Cortex of kidney (tissue), 1 donor: ENCODE results near the gene RAB3IP.
"Not testable (repeated sequence)": the region's sequence is repeated elsewhere in the genome, so short reads cannot be mapped to it uniquely, and the experiment has no call there.

ENCODE experiments used
- DNase-seq: peaks from one replicate; lab custom pipeline; 2025; lab: John Stamatoyannopoulos, UW

Gene RAB3IP

DNA sequence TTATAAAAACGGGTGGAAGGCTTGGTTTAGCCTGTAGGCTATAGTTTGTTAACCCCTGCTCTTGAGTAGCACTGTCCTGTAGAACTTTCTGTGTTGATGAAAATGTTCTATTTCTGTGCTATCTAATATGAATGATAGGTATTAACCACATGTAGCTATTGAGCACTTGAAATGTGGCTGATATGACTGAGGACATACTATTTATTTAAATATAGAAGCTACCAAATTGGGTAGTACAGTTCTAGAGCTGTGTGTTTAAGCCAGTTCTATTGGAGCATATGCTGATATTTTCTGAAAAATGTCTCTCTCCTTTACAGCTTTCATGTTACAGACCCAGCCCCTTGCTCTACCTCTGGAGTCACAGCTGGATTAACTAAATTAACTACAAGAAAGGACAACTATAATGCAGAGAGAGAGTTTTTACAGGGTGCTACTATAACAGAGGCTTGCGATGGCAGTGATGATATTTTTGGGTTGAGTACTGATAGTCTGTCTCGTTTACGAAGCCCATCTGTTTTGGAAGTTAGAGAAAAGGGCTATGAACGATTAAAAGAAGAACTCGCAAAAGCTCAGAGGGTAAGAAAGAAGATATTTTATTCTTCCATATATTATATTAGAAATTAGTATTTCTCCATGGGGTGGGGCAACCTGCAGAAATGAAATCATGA lies 17.6 kb downstream of the RAB3IP start:
- DNase-seq = no peak

DNA sequence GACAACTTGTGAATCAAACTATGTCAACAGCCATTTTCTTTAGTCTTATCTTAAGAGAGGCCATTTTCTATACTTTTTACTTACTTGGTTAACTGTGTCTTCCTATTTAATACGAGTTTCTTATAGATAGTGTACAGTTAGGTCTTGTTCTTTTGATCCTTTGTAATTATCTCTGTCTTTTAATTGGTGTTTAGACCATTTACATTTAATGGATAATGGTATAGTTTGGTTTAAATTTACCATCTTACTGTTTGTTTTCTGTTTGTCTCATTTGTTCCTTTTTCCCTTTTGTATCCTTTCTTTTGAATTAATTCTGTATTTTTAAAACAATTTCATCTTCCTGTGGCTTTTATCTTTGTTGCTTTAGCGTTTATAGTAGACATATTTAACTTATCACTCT lies 19.4 kb downstream of the RAB3IP start:
- no peak for DNase-seq

DNA sequence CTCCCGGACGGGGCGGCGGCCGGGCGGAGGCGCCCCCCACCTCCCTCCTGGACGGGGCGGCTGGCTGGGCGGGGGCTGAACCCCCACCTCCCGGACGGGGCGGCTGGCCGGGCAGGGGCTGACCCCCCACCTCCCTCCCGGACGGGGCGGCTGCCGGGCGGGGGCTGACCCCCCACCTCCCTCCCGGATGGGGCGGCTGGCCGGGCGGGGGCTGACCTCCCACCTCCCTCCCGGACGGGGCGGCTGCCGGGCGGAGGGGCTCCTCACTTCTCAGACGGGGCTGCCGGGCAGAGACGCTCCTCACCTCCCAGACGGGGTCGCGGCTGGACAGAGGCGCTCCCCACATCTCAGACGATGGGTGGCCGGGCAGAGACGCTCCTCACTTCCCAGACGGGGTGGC lies 20.9 kb downstream of the RAB3IP start:
- DNase-seq = not testable (repeated sequence)

DNA sequence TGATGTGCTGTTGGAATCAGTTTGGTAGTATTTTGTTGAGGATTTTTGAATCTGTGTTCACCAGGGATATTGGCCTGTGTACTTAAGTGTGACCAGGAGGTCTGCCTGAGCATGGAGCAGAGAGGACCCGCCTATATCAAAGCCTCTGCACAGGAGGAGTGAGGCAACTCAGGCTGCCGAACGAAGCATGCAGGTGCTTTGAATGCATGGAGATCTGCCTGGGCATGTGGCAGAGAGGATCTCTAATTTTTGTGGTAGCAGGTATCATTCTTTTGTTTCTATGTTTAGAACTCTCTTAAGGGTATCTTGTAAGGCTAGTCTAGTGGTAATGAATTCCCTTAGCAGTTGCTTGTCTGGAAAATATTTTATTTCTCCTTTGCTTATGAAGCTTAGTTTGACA lies 26.9 kb downstream of the RAB3IP start:
- DNase-seq = no peak

DNA sequence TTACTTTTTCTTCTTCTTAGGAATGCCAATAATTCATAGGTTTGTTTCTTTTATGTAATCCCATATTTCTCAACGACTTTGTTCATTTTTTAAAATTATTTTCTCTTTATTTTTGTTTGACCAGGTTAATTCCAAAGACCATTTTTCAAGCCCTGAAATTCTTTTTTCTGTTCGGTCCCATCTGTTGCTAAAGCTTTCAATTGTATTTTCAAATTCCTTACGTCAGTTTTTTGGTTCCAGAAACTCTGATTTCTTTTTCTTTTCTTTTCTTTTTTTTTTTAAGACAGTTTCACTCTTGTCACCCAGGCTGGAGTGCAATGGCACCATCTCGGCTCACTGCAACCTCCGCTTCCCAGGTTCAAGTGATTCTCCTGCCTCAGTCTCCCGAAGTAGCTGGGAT lies 27.6 kb downstream of the RAB3IP start:
- DNase-seq = no peak

DNA sequence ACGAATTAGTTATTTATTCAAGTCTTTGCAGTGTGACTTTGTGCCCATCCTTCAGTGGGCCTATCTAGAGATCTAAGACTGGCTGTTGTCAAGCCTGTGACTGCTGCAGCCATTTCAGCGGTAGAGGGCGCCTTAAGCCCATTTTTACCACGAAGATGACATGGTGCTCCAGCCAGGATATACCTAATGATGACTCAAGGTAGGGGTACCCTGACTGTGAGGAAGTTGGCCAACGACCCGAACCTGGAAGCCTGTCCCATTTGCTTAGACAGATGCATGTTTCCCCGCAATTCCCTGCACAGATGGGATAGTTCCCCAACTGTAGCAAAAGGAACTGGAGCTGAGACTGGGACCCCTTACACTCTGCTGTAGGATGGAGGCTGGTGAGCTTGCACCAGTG lies 41.3 kb downstream of the RAB3IP start:
- no peak for DNase-seq

DNA sequence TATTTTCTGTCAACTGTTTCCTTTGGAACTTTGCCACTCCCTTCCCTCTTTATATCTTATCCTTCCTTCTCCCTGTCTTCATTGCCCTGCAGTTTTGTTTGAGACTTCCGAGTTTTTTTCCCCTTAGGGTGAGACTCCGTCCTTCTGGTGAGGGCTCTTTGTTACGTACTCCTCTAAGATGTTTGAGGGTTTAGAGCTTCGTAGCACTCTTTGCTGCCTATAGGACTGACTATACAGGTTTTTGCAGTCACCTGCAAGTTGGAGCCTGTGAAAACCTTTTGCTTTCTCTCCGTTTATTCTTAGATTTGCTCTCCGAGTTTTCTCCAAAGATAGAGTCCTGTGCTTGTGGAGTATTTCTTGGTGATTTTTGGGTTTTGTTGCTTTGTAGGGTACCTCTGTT lies 44.7 kb downstream of the RAB3IP start:
- DNase-seq = no peak

DNA sequence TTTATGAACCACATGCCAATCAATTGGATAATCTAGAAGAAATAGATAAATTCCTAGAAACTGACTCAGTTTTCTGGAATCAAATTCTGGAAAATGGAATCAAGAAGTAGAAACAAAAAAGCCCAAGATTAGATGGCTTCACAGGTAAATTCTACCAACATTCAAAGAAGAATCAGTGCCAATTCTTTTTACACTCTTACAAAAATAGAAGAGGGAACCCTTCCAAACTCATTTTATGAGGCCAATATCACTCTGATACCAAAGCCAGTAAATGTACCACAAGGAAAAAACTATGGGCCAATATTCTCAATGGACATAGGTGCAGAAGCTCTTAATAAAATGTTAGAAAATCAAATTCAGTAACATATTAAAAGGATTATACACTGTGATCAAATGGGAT lies 50.7 kb downstream of the RAB3IP start:
- DNase-seq = no peak

DNA sequence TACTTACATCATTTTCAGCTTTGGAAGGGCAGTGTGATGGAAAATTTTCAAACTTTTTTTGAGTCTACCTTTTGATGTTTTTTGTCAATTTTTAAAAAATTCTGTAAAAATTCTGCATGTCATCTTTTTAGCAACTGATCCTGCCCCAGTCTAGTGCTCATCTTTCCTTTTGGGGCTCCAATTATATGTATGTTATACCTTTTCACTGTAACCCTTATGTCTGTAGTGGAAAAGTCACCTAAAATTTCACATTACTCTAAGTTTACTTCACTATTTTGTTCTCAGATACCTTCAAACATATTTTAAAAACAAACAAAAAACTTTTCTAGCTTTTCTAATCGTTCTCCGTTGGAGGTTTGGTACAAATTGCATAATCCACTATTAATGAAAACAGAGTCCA lies 53.9 kb downstream of the RAB3IP start:
- DNase-seq = no peak

DNA sequence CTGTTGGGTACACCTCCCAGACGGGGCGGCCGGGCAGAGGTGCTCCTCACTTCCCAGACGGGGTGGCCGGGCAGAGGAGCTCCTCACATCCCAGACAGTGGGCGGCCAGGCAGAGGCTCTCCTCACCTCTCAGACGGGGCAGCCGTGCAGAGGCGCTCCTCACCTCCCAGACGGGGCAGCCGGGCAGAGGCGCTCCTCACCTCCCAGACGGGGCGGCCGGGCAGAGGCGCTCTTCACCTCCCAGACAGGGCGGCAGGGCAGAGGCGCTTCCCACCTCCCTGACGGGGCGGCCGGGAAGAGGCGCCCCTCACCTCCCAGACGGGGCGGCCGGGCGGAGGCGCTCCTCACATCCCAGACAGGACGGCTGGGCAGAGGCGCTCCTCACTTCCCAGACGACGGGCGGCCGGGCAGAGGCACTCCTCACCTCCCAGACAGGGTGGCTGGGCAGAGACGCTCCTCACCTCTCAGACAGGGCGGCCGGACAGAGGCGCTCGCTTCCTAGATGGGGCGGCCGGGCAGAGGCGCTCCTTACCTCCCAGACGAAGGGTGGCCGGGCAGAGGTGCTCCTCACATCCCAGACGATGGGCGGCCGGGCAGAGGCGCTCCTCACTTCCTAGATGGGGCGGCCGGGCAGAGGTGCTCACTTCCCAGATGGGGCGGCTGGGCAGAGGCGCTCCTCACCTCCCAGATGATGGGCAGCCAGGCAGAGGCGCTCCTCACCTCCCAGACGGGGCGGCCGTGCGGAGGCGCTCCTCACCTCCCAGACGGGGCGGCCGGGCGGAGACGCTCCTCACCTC lies 68.6 kb downstream of the RAB3IP start:
- DNase-seq = not testable (repeated sequence)

DNA sequence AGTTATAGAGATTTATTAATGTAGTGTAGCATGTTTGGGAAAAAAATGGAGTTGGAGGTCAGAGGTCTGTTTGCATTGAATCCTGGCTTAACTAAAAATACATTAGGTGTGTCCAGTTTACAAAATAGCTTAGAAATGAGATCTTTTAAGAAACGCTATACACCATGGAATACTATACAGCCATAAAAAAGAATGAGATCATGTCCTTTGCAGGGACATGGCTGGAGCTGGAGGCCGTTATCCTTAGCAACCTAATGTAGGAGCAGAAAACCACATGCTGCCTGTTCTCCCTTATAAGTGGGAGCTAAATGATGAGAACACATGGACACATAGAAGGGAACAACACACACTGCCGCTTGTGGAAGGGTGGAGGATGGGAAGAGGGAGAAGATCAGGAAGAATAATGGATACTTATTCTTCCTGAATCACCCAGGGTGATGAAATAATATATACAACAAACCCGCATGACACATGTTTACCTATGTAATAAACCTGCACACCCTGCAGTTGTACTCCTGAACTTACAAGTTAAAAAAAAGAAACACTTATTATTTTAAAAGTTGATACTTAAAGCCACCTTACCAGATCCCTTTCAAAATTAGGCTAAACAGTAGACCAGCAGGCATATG lies 72.3 kb downstream of the RAB3IP start:
- no peak for DNase-seq

DNA sequence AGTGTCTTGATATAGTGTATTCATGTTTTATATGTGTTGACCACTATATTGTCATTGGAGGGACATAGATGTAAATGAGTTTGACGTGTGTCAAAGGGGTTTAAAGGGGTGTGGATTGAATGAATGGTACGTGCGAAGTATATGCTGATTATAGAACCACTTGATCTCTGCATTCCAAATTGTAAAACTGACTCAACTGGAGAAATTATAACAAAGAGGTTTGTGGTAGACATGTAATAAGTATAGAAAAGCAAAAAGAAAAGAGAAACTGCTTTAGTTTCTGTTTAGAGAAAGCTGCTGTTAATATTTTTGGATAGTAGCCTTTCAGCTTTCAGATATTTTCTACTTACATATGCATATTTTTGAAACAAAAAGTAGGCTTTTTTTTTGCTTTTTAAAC lies 77.4 kb downstream of the RAB3IP start:
- DNase-seq = no peak

DNA sequence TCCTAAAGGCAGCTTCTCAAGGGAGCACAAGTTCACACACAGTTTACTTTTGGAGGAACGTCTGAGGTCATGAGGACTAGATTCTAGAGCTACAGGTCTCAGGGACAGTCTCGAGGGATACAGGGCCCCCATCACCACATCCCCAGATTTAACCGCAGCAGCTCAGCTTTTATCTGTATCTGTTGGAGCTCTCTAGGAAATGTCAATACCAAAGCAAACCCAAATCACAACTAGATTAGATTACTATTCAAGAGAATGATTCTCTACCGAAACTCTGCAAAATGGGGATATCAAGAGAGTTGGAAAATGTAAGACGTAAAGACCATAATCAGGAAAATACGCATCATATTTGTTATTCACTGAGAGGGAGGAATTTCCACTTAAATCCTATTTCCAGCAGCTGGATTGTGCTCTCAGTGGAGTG lies 82.4 kb downstream of the RAB3IP start:
- no peak for DNase-seq

DNA sequence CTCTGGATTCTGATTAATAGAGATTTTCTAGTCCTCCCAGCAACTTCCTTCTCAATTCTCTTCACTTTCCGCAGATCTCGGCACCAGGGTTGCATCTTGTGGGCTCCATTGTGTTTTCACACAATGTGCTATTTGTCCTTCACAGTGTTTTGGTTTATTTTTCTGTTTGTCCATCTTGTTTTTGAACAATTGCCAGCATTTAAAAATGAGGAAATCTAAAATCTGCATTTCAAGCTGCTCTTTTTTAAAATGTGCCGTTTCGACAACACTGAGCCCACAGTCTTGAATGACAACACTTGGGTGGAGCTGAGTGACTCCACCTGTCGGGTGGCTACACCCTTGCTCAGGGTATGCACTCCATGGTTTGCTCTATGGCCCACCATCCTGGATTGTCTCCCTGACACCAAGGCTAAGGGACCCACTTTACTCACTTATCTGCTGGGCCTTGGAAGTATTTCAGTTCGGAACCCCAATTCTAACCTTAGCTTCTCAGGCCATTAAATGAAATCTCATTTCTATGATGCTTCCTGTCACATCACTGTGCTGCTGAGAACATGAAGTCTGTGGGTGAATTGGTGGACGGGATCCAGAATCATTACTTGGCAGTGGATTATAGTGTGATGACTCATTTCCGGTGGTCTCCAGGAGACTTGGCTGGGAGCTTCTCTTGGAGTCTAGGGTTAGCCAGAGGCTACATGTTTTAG lies 82.9 kb downstream of the RAB3IP start:
- DNase-seq = no peak

DNA sequence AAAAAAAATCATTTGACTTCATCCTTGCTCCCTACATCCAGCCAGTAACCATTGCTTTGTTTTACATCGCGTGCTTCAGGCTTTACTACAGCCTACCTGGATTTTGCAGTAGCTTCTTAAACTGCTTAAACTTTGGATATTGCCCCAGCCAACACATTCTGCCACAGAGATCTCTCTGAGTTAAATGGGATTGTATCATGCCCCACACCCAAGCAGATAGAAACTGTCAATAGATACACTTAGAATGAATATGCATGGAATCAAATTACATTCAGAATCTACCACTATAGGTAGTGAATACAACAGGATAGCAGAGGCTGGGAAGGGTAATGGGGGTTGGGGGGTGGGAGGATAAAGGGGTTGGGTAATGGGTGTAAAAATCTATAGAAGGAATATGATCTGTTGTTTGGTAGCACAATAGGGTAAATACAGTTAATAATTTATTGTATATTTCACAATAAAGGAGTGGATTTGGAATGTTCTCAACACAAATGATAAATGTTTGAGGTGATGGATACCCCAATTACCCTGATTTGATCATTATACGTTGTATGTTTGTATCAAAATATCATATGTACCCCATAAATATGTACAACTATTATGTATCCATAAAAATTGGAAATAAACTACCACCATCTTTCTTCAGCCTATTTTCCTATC lies 83.7 kb downstream of the RAB3IP start:
- DNase-seq = no peak

DNA sequence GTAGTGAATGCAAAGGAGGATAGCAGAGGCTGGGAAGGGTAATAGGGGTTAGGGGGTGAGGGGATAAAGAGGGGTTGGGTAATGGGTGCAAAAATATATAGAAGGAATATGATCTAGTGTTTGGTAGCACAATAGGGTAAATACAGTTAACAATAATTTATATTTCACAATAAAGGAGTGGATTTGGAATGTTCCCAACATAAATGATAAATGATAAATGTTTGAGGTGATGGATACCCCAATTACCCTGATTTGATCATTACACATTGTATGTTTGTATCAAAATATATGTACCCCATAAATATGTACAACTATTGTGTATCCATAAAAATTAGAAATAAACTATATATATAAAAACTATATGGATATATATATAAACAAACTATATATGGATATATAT lies 85.4 kb downstream of the RAB3IP start:
- DNase-seq = no peak

DNA sequence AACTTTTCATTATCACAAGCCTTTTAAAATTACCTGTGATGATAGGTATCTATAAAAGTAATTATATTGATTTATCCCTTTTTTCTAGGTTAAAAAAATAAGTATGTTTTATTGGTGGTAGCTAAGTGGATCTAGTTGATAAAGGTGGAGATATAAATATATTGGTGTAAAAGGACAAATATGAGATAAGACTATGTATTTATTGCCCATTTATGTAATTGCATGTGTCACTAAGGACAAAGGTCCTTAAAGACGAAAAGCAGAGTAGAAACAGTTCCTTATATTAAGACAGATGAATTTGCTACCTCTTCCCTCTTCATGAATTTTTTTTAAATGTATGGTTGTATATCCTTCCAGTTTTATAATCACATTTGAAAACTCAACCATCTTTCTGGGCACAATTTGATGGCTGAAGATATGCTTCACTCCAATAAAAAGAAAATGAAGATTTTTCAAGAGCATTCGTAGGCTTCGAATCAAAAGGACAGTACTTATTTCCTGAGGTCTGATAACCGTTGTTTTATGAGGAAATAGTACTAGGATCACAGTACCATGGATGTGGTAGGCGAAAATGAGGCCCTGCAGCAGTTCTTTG lies 86.4 kb downstream of the RAB3IP start, which contains the start of gene MYRFL:
MYRFL (plus strand) TSS at position 262 of the 595 bp plus-strand sequence; CDS start at position 553, 291 bp downstream.
- DNase-seq = no peak

DNA sequence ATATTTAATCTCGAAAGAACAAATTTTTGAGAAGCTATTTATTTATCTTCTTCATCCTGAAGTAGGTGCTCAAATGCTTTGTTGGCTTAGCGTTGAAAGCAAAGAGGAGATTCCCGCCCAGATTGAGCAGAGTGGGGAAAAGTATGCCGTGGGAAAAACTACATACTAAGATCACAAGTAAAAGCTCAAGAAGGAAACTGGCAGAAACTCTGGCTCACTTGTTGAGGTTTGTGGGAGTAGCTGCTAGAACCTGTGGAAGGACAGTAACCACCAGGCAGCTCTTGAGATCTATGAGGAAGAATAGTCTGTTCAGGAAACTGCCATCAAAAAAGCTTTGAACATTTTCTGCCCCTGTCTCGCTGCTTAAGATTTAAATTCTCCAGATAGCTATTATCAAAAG lies 90.2 kb downstream of the RAB3IP start:
- no peak for DNase-seq

DNA sequence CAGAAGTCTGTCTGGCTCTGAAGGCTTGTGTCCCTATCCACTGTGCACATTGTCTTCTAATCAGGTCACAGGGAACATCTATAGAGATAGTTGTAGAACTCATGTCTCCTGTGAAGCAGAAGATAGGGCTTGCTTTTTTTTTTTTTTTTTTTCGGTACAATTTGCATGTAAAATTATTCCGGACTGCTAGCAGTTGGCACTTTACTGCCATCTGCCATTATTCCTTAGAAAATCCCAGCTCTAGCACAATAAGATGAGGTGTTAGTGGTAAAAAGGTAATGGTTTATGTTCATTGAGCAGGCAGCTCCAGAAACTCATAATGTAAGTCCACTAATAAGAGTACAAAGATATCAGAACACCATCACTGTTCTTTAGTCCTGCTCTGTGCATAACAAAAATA lies 95.0 kb downstream of the RAB3IP start:
- no peak for DNase-seq

DNA sequence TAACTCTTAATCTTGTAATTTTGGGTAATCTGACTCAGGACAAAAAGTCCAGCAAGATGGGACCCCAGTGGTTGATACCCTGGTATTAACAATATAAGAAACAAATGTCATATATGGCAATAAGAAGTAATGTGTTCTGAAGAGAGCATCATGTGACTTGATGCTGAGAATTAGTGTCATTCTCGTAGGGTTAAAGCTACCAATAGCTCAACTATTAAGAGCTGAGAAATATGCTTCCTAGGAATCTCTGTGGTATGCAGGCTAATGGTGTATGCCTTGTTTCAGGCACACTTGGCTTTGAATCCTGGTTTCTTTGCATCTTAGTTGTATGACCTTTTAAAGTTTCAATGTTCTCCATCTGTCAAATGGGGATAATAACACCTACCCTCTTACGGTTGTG lies 95.5 kb downstream of the RAB3IP start:
- no peak for DNase-seq

DNA sequence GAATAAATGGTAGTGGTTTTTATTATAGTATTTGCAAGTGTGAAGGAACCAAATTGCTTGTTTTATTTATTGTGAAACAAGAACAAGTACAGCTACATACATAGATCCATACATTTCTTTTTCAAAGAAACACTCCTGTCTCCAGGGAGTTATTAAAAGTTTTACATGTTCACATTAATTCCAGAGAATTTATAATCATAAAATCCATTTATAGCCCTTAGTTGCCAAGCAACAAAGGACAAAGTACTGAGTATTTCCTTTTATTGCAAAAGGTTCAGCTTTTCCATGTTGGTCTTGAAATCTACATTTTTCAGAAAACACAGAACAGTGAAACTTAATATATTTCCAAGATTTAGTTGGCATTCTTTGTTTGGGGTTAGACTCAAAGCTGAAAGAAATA lies 95.9 kb downstream of the RAB3IP start:
- DNase-seq = no peak

DNA sequence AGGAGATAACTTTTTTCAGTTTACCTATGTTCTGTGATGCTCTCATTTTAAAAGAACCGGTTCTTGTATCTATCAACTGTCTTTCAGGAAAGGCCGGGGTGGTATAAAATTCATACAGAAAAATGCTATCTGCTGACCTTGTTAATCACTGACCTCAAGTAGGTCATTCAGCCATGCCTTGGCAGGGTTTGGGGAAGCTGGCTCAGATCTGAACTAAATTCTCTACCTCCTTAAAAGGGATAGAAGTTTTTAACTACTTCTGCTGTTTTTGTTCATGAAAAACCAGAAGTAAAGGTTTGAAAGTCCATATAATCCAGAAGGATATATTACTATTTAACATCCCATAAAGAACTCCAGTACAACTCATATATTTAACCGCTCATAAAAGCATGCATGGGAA lies 96.4 kb downstream of the RAB3IP start:
- DNase-seq = no peak
